Transverse colon (tissue), 4 donors: ENCODE data around the gene MAPK12.

Source experiments
- CTCF ChIP-seq, 5 experiments: fragments of 200-600 bp in 3 of 5; fragments of 450-650 bp in 2 of 5; sonication (generic) in 3 of 5; IDR thresholded peaks; 1 replicate in 2 of 5; 2 replicates in 3 of 5; pipeline ENCODE4 v1.5.1; 2016 to 2017; ENCODE audit warnings: antibody characterized with exemption in 5 of 5, inconsistent platforms in 3 of 5, mild to moderate bottlenecking in 2 of 5, moderate library complexity in 1 of 5
- EP300 ChIP-seq: sonication (generic); formaldehyde crosslinking; IDR thresholded peaks from one replicate; pipeline ENCODE4 v1.6.1; 2017; ENCODE audit warnings: antibody characterized with exemption, low read depth
- POLR2A ChIP-seq: fragments of 450-650 bp; IDR thresholded peaks from one replicate; pipeline ENCODE4 v1.6.1; 2016; ENCODE audit warnings: antibody characterized with exemption, mild to moderate bottlenecking, moderate library complexity
- POLR2AphosphoS5 ChIP-seq, 3 donors: sonication (generic); formaldehyde crosslinking; IDR thresholded peaks; one replicate each; pipeline ENCODE4 v1.6.1; 2016; ENCODE audit warnings: antibody characterized with exemption in 3 of 3

- TF ChIP-seq CTCF (IDR thresholded peaks at IDR 0.05) (no peak), EP300 (no peak), POLR2A (no peak), POLR2AphosphoS5 (IDR thresholded peaks at IDR 0.05) (no peak)
Observed at GRCh38 chr22:50307890-50308596, 46.6 kb upstream of the MAPK12 start.
